ENCODE results near the gene ANKRD9.
A peak's percentile ranks its signal among the peaks of the same experiment; 100 is the strongest.

ANKRD9 gene

GRCh38 chr14:102469261-102469660, 40.3 kb downstream of the ANKRD9 start:
- no peaks in the 10 kb centered on the region for H3K4me1 Mint-ChIP-seq
- peaks cover 0 to 1% of the 10 kb centered on the region in 2 donors for H3K9me3 Mint-ChIP-seq
- no peak overlapping the region for H3K4me3 Mint-ChIP-seq
- H3K27ac Mint-ChIP-seq: no peak overlapping the region
- DNase-seq (no peak), ATAC-seq (replicated peaks) (no peak)
- peaks cover 37 to 58% of the 10 kb centered on the region in 2 donors for H3K36me3 Mint-ChIP-seq
- H3K27me3 Mint-ChIP-seq: no peaks in the 10 kb centered on the region

GRCh38 chr14:102464846-102465341, 44.7 kb downstream of the ANKRD9 start:
- peaks cover 0 to 1% of the 10 kb centered on the region in 2 donors for H3K9me3 Mint-ChIP-seq
- H3K4me3 Mint-ChIP-seq: no peak overlapping the region
- DNase-seq (no peak), ATAC-seq (replicated peaks) (no peak)
- H3K27me3 Mint-ChIP-seq: no peaks in the 10 kb centered on the region
- H3K27ac Mint-ChIP-seq: no peak overlapping the region
- peaks cover 2 to 6% of the 10 kb centered on the region in 2 donors for H3K4me1 Mint-ChIP-seq
- peaks cover 38 to 54% of the 10 kb centered on the region in 2 donors for H3K36me3 Mint-ChIP-seq

GRCh38 chr14:102464006-102464405, 45.6 kb downstream of the ANKRD9 start:
- H3K27ac Mint-ChIP-seq: peak overlapping the region; percentile 71
- peaks cover 31 to 51% of the 10 kb centered on the region in 2 donors for H3K36me3 Mint-ChIP-seq
- H3K27me3 Mint-ChIP-seq: no peaks in the 10 kb centered on the region
- ATAC-seq (replicated peaks) (no peak), DNase-seq (no peak)
- H3K4me3 Mint-ChIP-seq: no peak overlapping the region
- H3K9me3 Mint-ChIP-seq: peaks cover 0 to 1% of the 10 kb centered on the region in 2 donors
- H3K4me1 Mint-ChIP-seq: peaks cover 3 to 6% of the 10 kb centered on the region in 2 donors

- no peaks in the 10 kb centered on the region for H3K9me3 Mint-ChIP-seq
- H3K4me1 Mint-ChIP-seq: peaks cover 3 to 6% of the 10 kb centered on the region in 2 donors
- H3K4me3 Mint-ChIP-seq: no peak overlapping the region
- H3K27ac Mint-ChIP-seq: no peak overlapping the region
- ATAC-seq (replicated peaks) (no peak), DNase-seq (no peak)
- peaks cover 31 to 46% of the 10 kb centered on the region in 2 donors for H3K36me3 Mint-ChIP-seq
- H3K27me3 Mint-ChIP-seq: no peaks in the 10 kb centered on the region
These were observed 47.2 kb downstream of the ANKRD9 start for GRCh38 chr14:102462391-102462790.

- Mint-ChIP-seq H3K4me1 (peaks cover 3 to 6% of the 10 kb centered on the region in 2 donors), H3K9me3 (no peaks in the 10 kb centered on the region), H3K36me3 (peaks cover 30 to 44% of the 10 kb centered on the region in 2 donors), H3K27me3 (no peaks in the 10 kb centered on the region), H3K4me3 (no peak overlapping the region), H3K27ac (peak overlapping the region; percentile 87)
- ATAC-seq (replicated peaks): no peak
- DNase-seq: no peak
These were observed 47.9 kb downstream of the ANKRD9 start for GRCh38 chr14:102461490-102462338.

GRCh38 chr14:102457509-102457908, 52.1 kb downstream of the ANKRD9 start:
- H3K4me3 Mint-ChIP-seq: no peak overlapping the region
- H3K9me3 Mint-ChIP-seq: no peaks in the 10 kb centered on the region
- no peak overlapping the region for H3K27ac Mint-ChIP-seq
- peaks cover 3 to 6% of the 10 kb centered on the region in 2 donors for H3K4me1 Mint-ChIP-seq
- no peak for DNase-seq
- H3K36me3 Mint-ChIP-seq: peaks cover 17 to 43% of the 10 kb centered on the region in 2 donors
- no peak for ATAC-seq (replicated peaks)
- H3K27me3 Mint-ChIP-seq: no peaks in the 10 kb centered on the region

GRCh38 chr14:102454711-102455110, 54.9 kb downstream of the ANKRD9 start:
- Mint-ChIP-seq H3K27ac (no peak overlapping the region), H3K9me3 (no peaks in the 10 kb centered on the region), H3K4me1 (peaks cover 0 to under 1% of the 10 kb centered on the region in 2 donors), H3K4me3 (no peak overlapping the region), H3K36me3 (peaks cover 23 to 51% of the 10 kb centered on the region in 2 donors), H3K27me3 (no peaks in the 10 kb centered on the region)
- DNase-seq (no peak), ATAC-seq (replicated peaks) (no peak)

- no peak overlapping the region for H3K4me3 Mint-ChIP-seq
- no peak for ATAC-seq (replicated peaks)
These were observed 57.3 kb downstream of the ANKRD9 start for GRCh38 chr14:102452302-102452701.

More at GRCh38 chr14:102452302-102452701, 57.3 kb downstream of the ANKRD9 start:
- H3K9me3 Mint-ChIP-seq: no peaks in the 10 kb centered on the region
- no peaks in the 10 kb centered on the region for H3K4me1 Mint-ChIP-seq
- H3K36me3 Mint-ChIP-seq: peaks cover 18 to 40% of the 10 kb centered on the region in 2 donors
- DNase-seq: no peak
- no peaks in the 10 kb centered on the region for H3K27me3 Mint-ChIP-seq
- no peak overlapping the region for H3K27ac Mint-ChIP-seq
